ENCODE results near the gene SPAG9. TPM values are rescaled to one million over a fixed set of nuclear protein-coding genes. Genes with fewer than 3 reads are reported as not detected.

The SPAG9 gene
- total and polyA plus RNA-seq, 2 of the 8 experiments (the other 6 are each of a cell fraction or from before 2014, with no cell fraction given), result 9.8 to 63.8 TPM

DNA sequence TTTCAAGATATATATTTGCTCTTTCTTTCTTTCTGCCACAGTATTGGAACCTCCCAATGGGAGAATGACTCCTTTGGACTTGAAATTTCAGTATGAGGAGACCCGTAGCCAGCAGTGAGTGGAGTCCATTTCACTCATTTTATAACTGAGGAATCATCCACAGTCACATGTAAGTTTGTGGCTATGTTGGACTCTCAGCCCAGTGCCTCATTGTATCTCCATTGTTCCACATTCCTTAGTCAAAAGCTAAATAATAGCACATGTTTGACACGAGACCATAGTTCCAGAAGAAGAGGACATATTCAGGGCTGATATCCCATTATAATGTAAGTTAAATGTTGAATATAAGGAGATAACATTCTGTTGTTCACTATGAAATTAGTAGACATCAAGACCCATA, 12.7 kb upstream of the SPAG9 start:
- Histone ChIP-seq H3K27me3 (replicated peaks in 1 of 4; ENCODE audit: control insufficient read depth in 3 of 4, extremely low read depth in 1 of 4, insufficient read depth in 3 of 4, low read length in 3 of 4) (no peaks in the 10 kb centered on the region), H3K23ac (ENCODE audit: insufficient read length) (no peak overlapping the region), H2AK5ac (ENCODE audit: low read depth, low read length) (no peak overlapping the region), H3K18ac (ENCODE audit: extremely low read depth, low read length) (no peak overlapping the region), H3K14ac (ENCODE audit: insufficient read length) (no peak overlapping the region), H3K56ac (replicated peaks; ENCODE audit: insufficient read length, low read depth, low read length) (no peak overlapping the region), H3K36me3 (ENCODE audit: control insufficient read depth in 2 of 4, insufficient read depth in 4 of 4, low read length in 3 of 4) (no peaks in the 10 kb centered on the region), H3K9me3 (ENCODE audit: insufficient read depth in 2 of 2, low read depth in 1 of 2, low read length in 1 of 2) (no peaks in the 10 kb centered on the region), H2BK12ac (ENCODE audit: low read depth, low read length) (no peak overlapping the region), H3K9ac (replicated peaks in 1 of 4; ENCODE audit: extremely low read depth in 1 of 4, low read depth in 3 of 4, low read length in 3 of 4) (no peak overlapping the region), H3K4me1 (replicated peaks in 1 of 4; ENCODE audit: control insufficient read depth in 3 of 4, insufficient read depth in 4 of 4, low read length in 3 of 4) (no peaks in the 10 kb centered on the region), H3K4me2 (ENCODE audit: insufficient read depth in 1 of 2, low read depth in 2 of 2, low read length in 2 of 2) (no peak overlapping the region), H4K20me1 (replicated peaks in 1 of 2; ENCODE audit: control insufficient read depth in 1 of 2, insufficient read depth in 2 of 2, low read length in 2 of 2) (no peaks in the 10 kb centered on the region), H4K8ac (ENCODE audit: extremely low read depth, insufficient read depth, low read length) (no peak overlapping the region), H2BK5ac (ENCODE audit: low read depth, low read length) (no peak overlapping the region), H2BK15ac (ENCODE audit: low read length) (no peak overlapping the region), H2BK120ac (replicated peaks; ENCODE audit: low read depth, low read length) (no peak overlapping the region), H2BK20ac (ENCODE audit: low read length) (no peak overlapping the region), H2AFZ (ENCODE audit: low read length) (no peak overlapping the region), H3K4me3 (ENCODE audit: extremely low read depth in 1 of 4, insufficient read depth in 2 of 4, low read depth in 3 of 4, low read length in 4 of 4) (no peak overlapping the region), H3K79me2 (ENCODE audit: control insufficient read depth in 1 of 2, insufficient read depth in 2 of 2, low read length in 2 of 2) (no peaks in the 10 kb centered on the region), H3K23me2 (ENCODE audit: low read depth, low read length) (no peaks in the 10 kb centered on the region), H3K79me1 (ENCODE audit: low read depth, low read length) (no peaks in the 10 kb centered on the region), H4K91ac (replicated peaks; ENCODE audit: insufficient read length, low read length) (no peak overlapping the region), H3K27ac (ENCODE audit: low read depth, low read length) (no peak overlapping the region), H3K4ac (replicated peaks; ENCODE audit: insufficient read length, low read depth, low read length) (no peak overlapping the region), H4K5ac (ENCODE audit: insufficient read length, low read depth, low read length) (no peak overlapping the region)
- WGBS, 2 experiments (ENCODE audit: extremely low coverage in 1 of 2, insufficient coverage in 1 of 2, insufficient read length in 1 of 2, insufficient replicate concordance in 2 of 2, low coverage in 1 of 2, low lambda C conversion rate in 2 of 2, missing lambda C conversion rate in 1 of 2), result 80% methylated on average over 2 of the region's 2 CpGs; no CpG with 5 or more reads in 1 of the 2 experiments
- CTCF ChIA-PET (ENCODE audit: partially characterized antibody), result interaction anchor here (0.6 to 1.8 kb wide), 3 partner anchors 20 to 402 kb away, joined by 3 to 6 read pairs (median 5); partner anchors contain the start of gene NME1
- POLR2A ChIA-PET (ENCODE audit: partially characterized antibody), result interaction anchor here (1.2 kb wide), 1 partner anchor 9 kb away, joined by 3 read pairs; no protein-coding TSS in a partner anchor
- DNase-seq (ENCODE audit: low read depth in 1 of 2, low spot score in 2 of 2) (no peak), FAIRE-seq (no peak)
- TF ChIP-seq SP2 (IDR thresholded peaks at IDR 0.05; ENCODE audit: low read length) (no peak), NANOG (IDR thresholded peaks at IDR 0.05; ENCODE audit: insufficient read depth, low read depth, low read length, poor library complexity, severe bottlenecking) (no peak), YY1 (IDR thresholded peaks at IDR 0.05; ENCODE audit: low read depth, low read length) (no peak), HDAC2 (IDR thresholded peaks at IDR 0.05; ENCODE audit: borderline replicate concordance in 1 of 2, low read depth in 2 of 2, low read length in 2 of 2) (no peak), BACH1 (IDR thresholded peaks at IDR 0.05; ENCODE audit: low read length) (no peak), HDAC6 (IDR thresholded peaks at IDR 0.05; ENCODE audit: low read depth, low read length) (no peak), EP300 (IDR thresholded peaks at IDR 0.05; ENCODE audit: borderline replicate concordance in 1 of 2, low read depth in 2 of 2, low read length in 2 of 2) (no peak), TAF7 (optimal IDR thresholded peaks at IDR 0.05; ENCODE audit: borderline replicate concordance, low read depth, low read length) (no peak), RFX5 (IDR thresholded peaks at IDR 0.05; ENCODE audit: borderline replicate concordance, low read depth, low read length) (no peak), CREB1 (IDR thresholded peaks at IDR 0.05) (no peak)
- TF ChIP-seq, protein P1, sequence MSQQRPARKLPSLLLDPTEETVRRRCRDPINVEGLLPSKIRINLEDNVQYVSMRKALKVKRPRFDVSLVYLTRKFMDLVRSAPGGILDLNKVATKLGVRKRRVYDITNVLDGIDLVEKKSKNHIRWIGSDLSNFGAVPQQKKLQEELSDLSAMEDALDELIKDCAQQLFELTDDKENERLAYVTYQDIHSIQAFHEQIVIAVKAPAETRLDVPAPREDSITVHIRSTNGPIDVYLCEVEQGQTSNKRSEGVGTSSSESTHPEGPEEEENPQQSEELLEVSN (IDR thresholded peaks at IDR 0.05), result no peak

Data from H1 (cell line).